Left colon (tissue), 2 donors: Measurements from ENCODE around the gene ULBP3. TPM values are rescaled to one million over a fixed set of nuclear protein-coding genes. Genes with fewer than 3 reads are reported as not detected.
"Not testable (repeated sequence)": the region's sequence is repeated elsewhere in the genome, so short reads cannot be mapped to it uniquely, and the experiment has no call there.

Source experiments
- ATAC-seq: fragments of 200-7000 bp; cut with Tn5 transposase; one replicate; pipeline ENCODE4 v1.9.1; 2020; ENCODE audit warnings: mild to moderate bottlenecking, moderate library complexity
- DNase-seq, 2 donors: peaks; one replicate each; pipeline ENCODE4 v3.0.0-alpha.2; 2020
- intact Hi-C, 2 donors: fragments of 100-400 bp; cut with DNase I in 1 of 2; cut with micrococcal nuclease in 1 of 2; formaldehyde crosslinking; loops; one replicate each; pipeline versions ENCODE4 v1.11.2 to v1.14.0; 2022; cut with DNase I, micrococcal nuclease
- total RNA-seq, 2 donors: library from RNA; stranded (reverse); fragmentation: NEBNext Ultra II Directional; extraction: Animal tissue kit (Norgen Biotek cat#: 25700); gene quantifications; one replicate each; pipeline ENCODE4 v1.2.1, GENCODE V29; 2021
- donor health status: DM: no; HTN: no; CAD: no.
- donor health status: DM: yes; HTN: yes; CAD: no.

The ULBP3 gene
- total RNA-seq, 2 donors from 2014 or later: 1.2 to 1.5 TPM

- no peak for ATAC-seq
- no peak for DNase-seq
- intact Hi-C loops: loop anchor here (5.0 to 10.0 kb wide), 3 partner anchors 251 to 313 kb away; no protein-coding TSS in a partner anchor
These were observed 12.8 kb upstream of the ULBP3 start for GRCh38 chr6:150081702-150082101.

GRCh38 chr6:150079604-150080003, 10.7 kb upstream of the ULBP3 start:
- intact Hi-C loops: loop anchor here (5.0 to 10.0 kb wide), 3 partner anchors 253 to 315 kb away; no protein-coding TSS in a partner anchor

GRCh38 chr6:150078788-150079187, 9.9 kb upstream of the ULBP3 start:
- DNase-seq: peak; percentile 38 to 45
- ATAC-seq: peak; percentile 80
- intact Hi-C loops: no loop called here

More at GRCh38 chr6:150079604-150080003, 10.7 kb upstream of the ULBP3 start:
- ATAC-seq (peak; percentile 34), DNase-seq (no peak)

GRCh38 chr6:150076196-150076893, 7.4 kb upstream of the ULBP3 start:
- no peak for DNase-seq
- intact Hi-C loops: no loop called here
- no peak for ATAC-seq

DNA sequence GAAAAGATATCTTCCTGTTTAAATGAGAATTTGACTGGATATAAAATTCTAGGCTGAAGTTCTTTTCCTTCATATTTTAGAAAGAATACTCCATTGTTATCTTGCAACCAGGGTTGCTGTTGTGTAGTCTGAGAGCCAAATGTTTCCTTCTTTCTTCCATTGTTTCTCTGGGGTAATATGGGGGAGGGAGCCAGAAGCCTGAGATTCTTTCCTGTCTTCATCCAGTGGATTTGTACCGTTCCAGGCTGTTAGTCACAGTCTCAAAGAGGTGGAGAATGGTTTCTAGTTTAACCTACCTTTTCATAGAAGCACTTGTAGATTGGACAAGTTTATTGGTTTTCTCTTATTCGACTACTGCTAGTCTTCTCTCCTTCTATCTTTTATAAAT, 6.1 kb upstream of the ULBP3 start:
- ATAC-seq (no peak), DNase-seq (no peak)
- intact Hi-C loops: no loop called here

- intact Hi-C loops: loop anchor here in 1 of 2 donors (5.0 kb wide), 1 partner anchor 743 kb away; no protein-coding TSS in a partner anchor
- not testable (repeated sequence) for ATAC-seq, DNase-seq
These were observed 5.6 kb upstream of the ULBP3 start for GRCh38 chr6:150074396-150075033.

- DNase-seq: peak; percentile 92 to 96
- intact Hi-C loops: loop anchor here in 1 of 2 donors (5.0 kb wide), 1 partner anchor 745 kb away; no protein-coding TSS in a partner anchor
- ATAC-seq: peak; percentile 83
These were observed 3.3 kb upstream of the ULBP3 start for GRCh38 chr6:150072201-150072600.

GRCh38 chr6:150070236-150070818, 1.4 kb upstream of the ULBP3 start:
- intact Hi-C loops: loop anchor here in 1 of 2 donors (5.0 kb wide), 1 partner anchor 747 kb away; no protein-coding TSS in a partner anchor
- DNase-seq (no peak), ATAC-seq (no peak)

- ATAC-seq (peak; percentile 12), DNase-seq (peak; percentile 57 to 62)
- intact Hi-C loops: loop anchor here in 1 of 2 donors (5.0 kb wide), 1 partner anchor 748 kb away; no protein-coding TSS in a partner anchor
These were observed 785 bp upstream of the ULBP3 start for GRCh38 chr6:150069706-150070105.

- no peak for DNase-seq
- ATAC-seq: no peak
- intact Hi-C loops: no loop called here
These were observed 770 bp downstream of the ULBP3 start for GRCh38 chr6:150068151-150068550.

DNA sequence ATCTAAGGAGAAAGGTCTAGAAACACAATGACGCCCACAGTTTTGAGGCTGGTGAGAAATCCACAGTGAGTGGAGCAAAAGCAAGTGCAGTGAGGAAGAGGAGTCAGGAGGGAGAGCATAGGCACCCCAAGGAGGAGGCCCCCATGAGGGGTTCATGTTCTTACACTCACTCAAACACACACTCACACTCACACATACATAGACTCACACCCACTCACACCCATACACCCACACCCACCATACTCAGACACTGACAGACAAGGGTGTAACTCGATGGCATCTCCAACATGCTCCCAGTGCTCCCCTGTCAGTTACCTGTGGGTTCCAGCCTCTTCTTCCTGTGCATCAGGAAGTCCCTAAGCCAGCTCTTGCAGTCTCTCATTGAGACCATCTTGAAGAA, 3.8 kb downstream of the ULBP3 start:
- DNase-seq (no peak), ATAC-seq (no peak)
- intact Hi-C loops: no loop called here

DNA sequence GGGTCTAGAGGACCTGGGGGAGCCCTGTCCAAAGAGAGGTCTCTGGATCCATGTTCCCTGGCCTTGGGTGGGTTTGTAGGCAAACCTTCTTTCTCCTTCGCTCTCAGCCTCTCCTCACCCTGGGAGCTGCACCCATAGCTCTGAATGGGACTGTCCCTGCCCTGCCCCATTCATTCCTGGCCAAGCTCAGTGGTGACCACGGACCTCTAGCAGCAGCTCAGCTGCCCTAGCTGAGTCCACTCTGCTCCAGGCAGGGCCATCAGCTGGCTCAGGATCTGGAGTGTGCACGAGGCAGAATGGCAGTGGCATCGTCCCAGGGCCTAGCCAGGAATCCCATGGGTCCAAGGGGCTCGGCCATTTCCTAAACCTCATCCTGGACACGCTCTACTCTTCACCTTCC, 5.3 kb downstream of the ULBP3 start:
- DNase-seq (no peak), ATAC-seq (no peak)
- intact Hi-C loops: no loop called here

DNA sequence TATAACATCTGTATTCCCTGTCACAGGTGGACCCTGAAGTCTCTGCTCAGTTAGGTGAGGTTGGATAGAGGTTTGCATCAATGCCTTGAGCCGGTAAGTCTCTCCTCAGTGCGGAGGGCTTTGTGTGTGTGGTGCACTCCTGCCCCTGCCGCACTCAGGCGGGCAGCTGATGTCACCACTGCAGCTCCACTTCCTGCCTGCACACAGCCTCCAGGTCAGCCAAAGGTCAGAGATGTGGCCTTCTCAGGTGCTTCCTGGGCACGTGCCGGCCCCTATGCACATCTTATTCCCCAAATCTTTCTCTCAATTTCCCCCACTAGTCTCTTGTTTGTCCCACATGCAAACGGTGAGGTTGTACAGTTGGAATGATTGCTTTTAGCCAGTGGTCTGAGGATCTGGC, 8.9 kb downstream of the ULBP3 start:
- DNase-seq, ATAC-seq, intact Hi-C loops: not testable (repeated sequence)

- intact Hi-C loops: no loop called here
- no peak for DNase-seq
- ATAC-seq: no peak
These were observed 9.9 kb downstream of the ULBP3 start for GRCh38 chr6:150058986-150059385.

- intact Hi-C loops: no loop called here
- no peak for DNase-seq
- no peak for ATAC-seq
These were observed 10.6 kb downstream of the ULBP3 start for GRCh38 chr6:150058231-150058792.

DNA sequence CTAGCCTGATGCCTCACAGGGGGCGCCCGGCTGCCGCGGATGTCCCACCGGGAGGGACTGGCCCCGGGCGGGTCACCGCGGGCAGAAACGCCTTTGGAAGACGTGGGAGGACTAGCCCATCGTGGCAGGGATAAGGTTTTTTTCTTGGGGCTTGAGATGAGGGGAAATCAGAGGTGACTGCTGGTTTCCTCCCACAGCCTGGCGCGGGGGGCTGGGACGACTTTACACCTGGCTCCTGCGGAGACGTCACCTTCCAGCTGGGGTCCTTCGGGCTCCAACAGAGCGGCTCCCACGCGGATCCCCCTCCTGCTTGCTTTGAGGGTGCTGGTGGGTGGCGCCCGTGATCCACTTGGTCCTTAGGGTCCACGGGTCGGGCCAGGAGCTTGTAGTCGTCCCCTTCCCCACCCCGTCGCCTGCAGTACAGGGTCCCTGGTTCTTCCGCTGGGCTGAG, 11.4 kb downstream of the ULBP3 start:
- intact Hi-C loops: no loop called here
- DNase-seq (no peak), ATAC-seq (no peak)

DNA sequence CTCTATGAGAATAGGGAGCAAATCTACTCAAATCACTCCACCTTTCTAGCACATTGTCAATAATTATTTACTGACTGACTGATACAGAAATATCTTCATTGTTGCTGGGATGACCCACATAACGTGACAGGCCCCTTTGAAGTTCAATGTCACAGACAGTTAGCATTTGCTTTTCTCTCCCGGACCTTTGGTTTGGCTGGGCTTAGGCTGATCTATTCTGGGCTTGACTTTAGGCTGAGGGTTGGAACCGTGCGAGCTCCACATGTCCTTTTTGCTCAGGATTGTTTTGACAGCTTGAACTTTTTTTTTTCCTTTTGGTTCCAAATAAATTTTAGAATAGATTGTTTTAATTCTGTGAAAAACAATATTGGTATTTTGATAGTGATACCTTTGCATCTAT, 12.0 kb downstream of the ULBP3 start:
- ATAC-seq: no peak
- intact Hi-C loops: no loop called here
- no peak for DNase-seq

DNA sequence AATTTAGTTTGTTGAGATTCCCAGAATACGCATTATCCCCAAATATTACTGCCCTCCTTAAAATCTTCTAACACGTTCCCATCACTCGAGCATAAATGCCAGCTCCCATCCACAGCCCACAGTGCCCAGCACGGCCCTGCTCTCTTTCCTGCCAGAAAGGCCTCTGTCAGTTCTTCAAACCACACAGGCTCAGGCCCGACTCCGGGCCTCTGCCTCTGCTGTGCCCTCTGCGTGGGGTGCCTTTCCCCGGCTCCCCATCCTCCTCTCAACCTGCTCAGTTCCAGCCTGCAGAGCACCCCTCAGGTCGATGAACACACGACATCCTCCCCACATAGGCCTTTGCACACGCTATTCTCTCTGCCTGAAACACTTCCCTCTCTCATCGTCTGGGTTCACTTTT, 12.8 kb downstream of the ULBP3 start:
- ATAC-seq (no peak), DNase-seq (no peak)
- intact Hi-C loops: no loop called here

GRCh38 chr6:150055131-150055530, 13.8 kb downstream of the ULBP3 start:
- ATAC-seq: no peak
- no peak for DNase-seq
- intact Hi-C loops: no loop called here
